ENCODE data around the gene SLC22A7.

GRCh38 chr6:43310134-43310533 is 12.1 kb downstream of the SLC22A7 start:
- TF ChIP-seq CTCF (conservative IDR thresholded peaks at IDR 0.05; ENCODE audit: low read depth in 2 of 2) (no peak), CREB1 (CRISPR knock-in tag; IDR thresholded peaks at IDR 0.05; ENCODE audit: low read depth) (no peak), POLR2AphosphoS5 (IDR thresholded peaks at IDR 0.05; ENCODE audit: low read depth) (no peak), ZNF114 (CRISPR knock-in tag; IDR thresholded peaks at IDR 0.05) (no peak), EZH2phosphoT487 (IDR thresholded peaks at IDR 0.05; ENCODE audit: unreplicated experiment) (no peak), REST (IDR thresholded peaks at IDR 0.05; ENCODE audit: unreplicated experiment) (no peak), EZH2 (IDR thresholded peaks at IDR 0.05; ENCODE audit: low read depth, unreplicated experiment) (no peak), JUNB (IDR thresholded peaks at IDR 0.05; ENCODE audit: unreplicated experiment) (no peak)
